Left renal cortex interstitium (tissue), 4 donors: ENCODE measurements around the gene CAPN9. TPM values are rescaled to one million over a fixed set of nuclear protein-coding genes. Genes with fewer than 3 reads are reported as not detected.
"Not testable (repeated sequence)": the region's sequence is repeated elsewhere in the genome, so short reads cannot be mapped to it uniquely, and the experiment has no call there.

Experiments
- DNase-seq, 4 donors: peaks; one replicate each; pipeline ENCODE4 v3.0.0-alpha.2; 2013; ENCODE audit warnings: low read depth in 4 of 4, low spot score in 2 of 4, missing footprints in 1 of 4
- polyA plus RNA-seq, 4 donors: library from polyadenylated mRNA; unstranded; fragments of 120-200 nt; gene quantifications; one replicate each; pipeline ENCODE4 v1.2.1, GENCODE V29; 2013; ENCODE audit not compliant: insufficient read length in 4 of 4

CAPN9 gene
- polyA plus RNA-seq, 4 donors: 0.32 to 2.6 (median 1.3) TPM

DNA sequence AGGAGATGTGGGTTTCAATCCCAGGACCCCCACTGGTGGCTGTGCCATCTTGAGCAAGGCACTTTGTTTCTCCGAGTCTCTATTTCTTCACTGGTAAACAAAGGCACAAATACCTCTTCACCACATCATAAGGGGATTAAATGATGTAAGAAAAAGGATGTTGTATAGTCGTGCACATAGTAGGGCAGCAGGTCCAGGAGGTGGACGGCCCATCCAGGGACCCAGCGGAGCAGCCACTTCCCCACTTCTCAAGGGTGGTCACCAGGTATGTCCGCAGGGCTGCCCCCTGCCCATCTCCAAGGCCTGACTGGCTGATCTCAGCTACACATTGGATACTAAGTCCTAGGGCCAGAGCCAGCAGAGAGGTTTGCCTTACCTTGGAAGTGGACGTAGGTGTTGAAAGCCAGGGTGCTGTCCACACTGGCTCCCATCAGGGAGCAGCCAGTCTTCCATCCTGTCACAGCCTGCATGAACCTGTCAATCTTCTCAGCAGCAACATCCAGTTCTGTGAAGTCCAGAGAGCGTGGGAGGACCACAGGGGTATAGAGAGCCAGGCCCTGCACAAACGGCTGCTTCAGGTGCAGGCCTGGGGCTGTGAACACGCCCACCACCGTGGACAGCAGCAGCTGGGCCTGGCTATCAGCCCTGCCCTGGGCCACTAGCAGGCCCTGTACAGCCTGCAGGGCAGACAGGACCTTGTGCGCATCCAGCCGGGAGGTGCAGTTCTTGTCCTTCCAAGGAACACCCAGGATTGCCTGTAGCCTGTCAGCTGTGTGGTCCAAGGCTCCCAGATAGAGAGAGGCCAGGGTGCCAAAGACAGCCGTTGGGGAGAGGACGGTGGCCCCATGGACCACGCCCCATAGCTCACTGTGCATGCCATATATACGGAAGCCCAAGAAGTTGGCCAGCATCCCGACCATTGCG lies 37.3 kb upstream of the CAPN9 start:
- DNase-seq: no peak

DNA sequence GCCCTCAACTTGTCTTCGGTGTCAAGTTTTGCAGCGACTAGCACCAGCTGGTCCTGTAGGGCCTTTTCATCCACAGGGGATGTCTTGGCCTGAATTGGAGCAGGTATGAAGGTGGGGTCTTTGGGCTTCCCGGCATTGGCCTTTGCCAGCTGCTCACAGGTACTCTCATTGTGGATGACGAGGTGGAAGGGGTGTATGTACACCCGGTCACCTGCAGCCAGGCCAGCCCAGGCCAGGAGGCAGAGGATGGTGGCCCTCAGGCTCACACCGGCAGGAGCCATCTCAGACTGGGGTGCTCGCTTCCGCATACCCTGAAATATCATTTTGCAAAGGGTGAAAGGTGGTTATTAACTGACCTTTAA lies 36.7 kb upstream of the CAPN9 start:
- DNase-seq: no peak

DNA sequence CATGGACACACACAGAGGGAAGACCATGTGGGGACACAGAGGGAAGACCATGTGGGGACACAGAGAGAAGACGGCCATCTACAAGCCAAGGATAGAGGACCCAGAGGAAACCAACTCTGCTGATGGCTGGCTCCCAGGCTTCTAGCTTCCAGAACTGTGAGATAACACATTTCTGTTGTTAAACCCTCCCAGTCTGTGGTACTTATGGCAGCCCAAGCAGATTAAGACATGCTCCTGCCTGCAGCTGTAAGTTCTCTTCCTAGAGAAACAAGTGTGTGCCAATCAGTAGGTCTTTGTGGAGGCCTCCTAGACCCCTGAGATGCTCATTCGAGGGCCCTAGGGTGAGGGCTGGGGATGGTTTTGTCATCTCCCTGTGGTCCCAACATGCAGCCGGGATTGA lies 35.9 kb upstream of the CAPN9 start:
- DNase-seq: no peak

- DNase-seq: no peak
Measured at GRCh38 chr1:230712470-230712942, 34.7 kb upstream of the CAPN9 start.

- DNase-seq: no peak
Measured at GRCh38 chr1:230713138-230713537, 34.0 kb upstream of the CAPN9 start.

DNA sequence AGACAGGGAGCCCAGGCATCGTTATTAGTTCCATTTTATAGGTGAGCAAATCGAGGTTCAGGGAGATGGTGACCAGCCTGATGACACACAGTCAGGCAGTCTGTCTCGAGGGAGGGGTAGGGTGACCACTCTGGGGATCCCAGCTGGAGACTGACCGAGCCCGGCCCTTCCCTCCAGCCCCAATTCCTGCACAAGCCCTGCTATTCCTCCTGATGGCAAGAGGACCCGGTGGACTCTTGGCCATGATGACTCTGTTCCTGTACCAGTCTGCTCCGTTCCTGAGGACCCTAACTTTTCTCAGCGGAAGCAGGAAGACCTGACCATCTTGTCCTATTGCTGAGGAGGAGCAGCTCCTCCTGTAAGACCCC lies 33.7 kb upstream of the CAPN9 start:
- DNase-seq: no peak

GRCh38 chr1:230713915-230714764 lies 33.0 kb upstream of the CAPN9 start, which contains the start of gene AGT:
Gene AGT, minus strand, starts transcription at chr1:230714122. Its CDS starts 3,299 bp downstream, at chr1:230710823.
- no peak for DNase-seq

DNA sequence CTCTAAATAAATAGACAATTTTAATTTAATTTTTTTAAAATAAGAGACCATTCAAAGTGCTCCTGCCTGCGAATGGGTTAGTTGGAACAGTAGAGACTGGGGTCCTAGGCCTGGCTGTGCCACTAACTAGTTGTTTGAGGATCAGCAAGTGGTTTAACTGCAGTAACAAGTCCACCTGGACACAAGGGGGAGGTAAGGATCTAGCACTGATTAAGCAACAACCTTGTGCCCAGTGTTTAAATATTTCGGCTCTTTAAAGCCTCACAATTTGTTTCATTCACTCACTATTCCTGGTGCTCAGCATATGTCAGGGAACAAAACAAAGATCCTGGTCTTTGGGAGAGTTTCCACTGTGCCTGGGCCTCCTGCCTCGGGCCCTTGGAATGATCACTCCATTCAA lies 31.7 kb upstream of the CAPN9 start:
- no peak for DNase-seq

DNA sequence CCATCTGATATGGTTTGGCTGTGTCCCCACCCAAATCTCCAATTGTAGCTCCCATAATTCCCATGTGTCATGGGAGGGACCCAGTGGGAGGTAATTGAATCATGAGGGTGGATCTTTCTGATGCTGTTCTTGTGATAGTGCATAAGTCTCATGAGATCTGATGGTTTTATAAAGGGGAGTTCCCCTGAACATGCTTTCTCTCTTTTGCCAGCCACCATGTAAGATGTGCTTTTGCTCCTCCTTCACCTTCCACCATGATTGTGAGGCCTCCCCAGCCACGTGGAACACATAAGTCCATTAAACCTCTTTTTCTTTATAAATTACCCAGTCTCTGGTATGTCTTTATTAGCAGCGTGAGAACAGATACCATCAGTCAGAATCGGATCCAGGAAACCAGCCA lies 30.7 kb upstream of the CAPN9 start:
- not testable (repeated sequence) for DNase-seq

GRCh38 chr1:230717251-230717650 lies 29.9 kb upstream of the CAPN9 start:
- DNase-seq: no peak

DNA sequence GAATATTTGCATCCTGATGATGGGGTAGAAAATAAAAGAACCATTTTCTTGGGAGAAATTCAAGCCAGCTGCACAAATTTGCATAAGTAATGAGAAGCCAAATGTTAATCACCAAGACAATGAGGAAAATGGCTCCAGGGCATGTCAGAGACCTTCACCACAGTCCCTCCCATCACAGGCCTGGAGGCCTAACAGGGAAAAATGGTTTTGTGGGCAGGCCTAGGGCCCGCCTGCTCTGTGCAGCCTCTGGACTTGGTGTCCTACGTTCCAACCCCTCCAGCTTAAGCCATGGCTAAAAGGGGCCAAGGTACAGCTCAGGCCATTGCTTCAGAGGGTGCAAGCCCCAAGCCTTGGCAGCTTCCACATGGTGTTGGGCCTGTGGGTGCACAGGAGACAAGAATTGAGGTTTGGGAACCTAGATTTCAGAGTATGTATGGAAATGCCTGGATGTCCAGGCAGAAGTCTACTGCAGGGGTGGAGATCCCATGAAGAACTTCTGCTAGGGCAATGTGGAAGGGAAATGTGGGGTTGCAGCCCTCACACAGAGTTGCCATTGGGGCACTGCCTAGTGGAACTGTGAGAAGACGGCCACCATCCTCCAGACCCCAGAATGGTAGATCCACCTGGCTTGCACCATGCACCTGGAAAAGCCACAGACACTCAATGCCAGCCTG lies 25.2 kb upstream of the CAPN9 start:
- DNase-seq: not testable (repeated sequence)

GRCh38 chr1:230725256-230726012 lies 21.8 kb upstream of the CAPN9 start:
- DNase-seq: no peak

DNA sequence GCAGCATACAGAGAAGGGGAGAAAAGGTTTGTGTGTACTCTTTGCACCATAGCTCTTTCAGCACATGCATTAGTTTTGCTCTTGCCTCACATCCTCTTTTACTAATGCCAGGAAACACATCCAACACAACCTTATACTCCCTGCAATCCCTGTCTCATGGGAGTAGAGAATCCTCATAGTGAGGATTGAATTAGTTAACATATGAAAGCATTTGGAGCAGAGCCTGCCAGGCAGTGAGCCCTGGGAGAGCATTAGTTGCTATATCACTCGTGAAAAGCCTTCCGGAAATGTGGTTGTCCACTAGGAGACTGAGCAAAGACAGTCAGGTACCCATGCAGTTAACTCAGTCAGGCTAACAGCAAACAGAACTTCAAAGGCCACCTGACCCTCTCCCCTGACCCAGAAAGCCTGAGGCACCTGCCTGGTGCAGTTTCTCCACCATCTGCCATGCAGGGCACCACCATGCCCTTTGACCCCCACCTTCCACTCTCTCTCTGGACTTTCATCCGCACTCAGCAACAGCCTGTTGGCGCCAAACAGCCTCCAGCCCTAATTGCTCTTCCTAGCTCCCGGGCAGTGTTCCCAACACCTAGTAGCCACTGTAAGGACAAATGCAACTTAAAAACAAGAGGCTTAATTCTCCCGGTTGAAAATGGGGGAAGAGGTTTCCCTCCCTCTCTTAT lies 18.3 kb upstream of the CAPN9 start:
- DNase-seq: no peak

GRCh38 chr1:230730977-230731376 lies 16.2 kb upstream of the CAPN9 start:
- no peak for DNase-seq

GRCh38 chr1:230735447-230735846 lies 11.7 kb upstream of the CAPN9 start:
- DNase-seq: no peak

DNA sequence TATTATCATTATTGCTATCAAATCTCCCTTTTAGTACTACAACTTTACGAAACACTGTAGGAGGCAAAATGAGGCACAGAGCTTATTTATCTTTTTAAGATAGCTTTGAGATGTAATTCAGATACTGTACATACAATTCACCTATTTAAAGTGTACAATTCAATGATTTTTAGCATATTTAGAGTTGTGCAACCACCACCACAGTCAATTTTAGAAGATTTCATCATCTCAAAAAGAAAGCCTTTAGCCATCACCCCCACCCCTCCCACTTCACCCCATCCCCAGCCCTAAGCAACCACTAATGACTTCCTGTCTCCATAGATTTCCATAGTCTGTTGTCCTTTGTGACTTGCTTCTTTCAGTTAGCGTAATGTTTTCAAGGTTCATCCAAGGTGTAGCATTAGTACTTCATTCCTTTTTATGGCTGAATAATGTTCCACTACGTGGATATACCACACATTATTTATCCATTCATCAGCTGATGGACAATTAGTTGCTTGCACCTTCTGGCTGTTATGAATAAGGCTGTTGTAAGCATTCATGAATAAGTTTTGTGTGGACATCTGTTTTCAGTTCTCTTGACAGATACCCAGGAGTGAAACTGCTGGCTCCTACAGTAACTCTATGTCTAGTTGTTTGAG lies 9.4 kb upstream of the CAPN9 start:
- no peak for DNase-seq

DNA sequence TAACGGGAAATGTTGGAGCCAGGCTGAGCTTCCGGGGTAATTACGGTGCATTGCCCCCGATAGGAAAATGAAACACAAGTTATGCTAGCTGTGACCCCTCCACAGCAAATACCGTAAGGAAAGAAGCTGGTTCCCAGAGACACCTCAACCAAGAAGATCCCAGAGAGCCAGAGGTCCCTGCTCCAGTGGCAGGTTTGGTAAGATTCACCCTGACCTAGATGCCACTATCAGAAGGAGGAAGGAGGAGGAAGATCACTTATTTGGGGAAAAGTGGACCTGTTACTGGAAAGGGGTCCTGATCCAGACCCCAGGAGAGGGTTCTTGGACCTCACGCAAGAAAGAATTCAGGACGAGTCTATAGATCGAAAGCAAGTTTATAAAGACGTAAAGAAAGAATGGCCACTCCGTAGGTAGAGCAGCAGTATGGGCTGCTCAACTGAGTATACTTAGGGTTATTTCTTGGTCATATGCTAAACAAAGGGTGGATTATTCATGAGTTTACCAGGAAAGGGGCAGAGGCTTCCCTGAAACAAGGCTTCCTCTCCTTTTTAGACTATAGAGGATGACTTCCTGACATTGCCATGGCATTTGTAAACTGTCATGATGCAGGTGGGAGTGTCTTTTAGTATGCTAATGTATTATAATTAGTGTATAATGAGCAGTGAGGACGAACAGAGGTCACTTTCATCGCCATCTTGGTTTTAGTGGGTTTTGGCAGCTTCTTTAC lies 7.5 kb upstream of the CAPN9 start:
- DNase-seq: no peak

DNA sequence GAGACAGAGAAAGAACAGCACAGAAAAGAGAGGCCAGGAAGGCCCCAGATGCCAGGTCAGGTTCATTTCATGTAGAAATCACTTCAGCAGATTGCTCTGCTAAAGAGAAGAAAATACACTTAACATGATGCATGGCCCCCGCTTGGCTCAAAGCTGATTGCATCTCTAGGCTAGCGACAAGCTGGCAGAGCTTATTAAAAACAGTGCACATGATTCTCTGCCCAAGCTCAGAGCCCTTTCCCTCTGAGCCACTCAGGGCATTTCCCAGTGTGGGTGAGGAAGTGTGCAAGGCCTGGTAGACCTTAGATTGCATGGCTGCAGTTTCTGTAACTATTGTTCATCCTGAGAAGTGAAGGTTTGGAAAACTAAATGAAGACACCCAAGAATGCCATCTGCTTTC lies 3.3 kb upstream of the CAPN9 start:
- no peak for DNase-seq

GRCh38 chr1:230744382-230744781 lies 2.8 kb upstream of the CAPN9 start:
- no peak for DNase-seq
